A549 (cell line): ENCODE data around the gene RNF114. TPM values are rescaled to one million over a fixed set of nuclear protein-coding genes. Genes with fewer than 3 reads are reported as not detected.

Experiments
- ATAC-seq, 2 experiments: fragments of 200-7000 bp in 1 of 2; fragments of >200 bp in 1 of 2; cut with Nextera tagmentation in 1 of 2; cut with Tn5 transposase in 1 of 2; 3 replicates each; pipeline versions ENCODE4 v1.8.0 to v1.9.1; 2018 to 2020; ENCODE audit warnings: mild to moderate bottlenecking in 1 of 2, moderate library complexity in 1 of 2
- CTCF ChIA-PET: fragments of 300-600 bp; sonication (Branson Sonifier 250); formaldehyde crosslinking; extraction: SDS; loops from one replicate; lab custom pipeline; 2021; ENCODE audit warnings: antibody characterized with exemption, inconsistent platforms; lab: Yijun Ruan, JAX
- POLR2A ChIA-PET: fragments of 350-600 bp; formaldehyde crosslinking; extraction: SDS; loops from one replicate; lab custom pipeline; 2021; ENCODE audit warnings: antibody characterized with exemption, inconsistent platforms; lab: Yijun Ruan, JAX
- DNase-seq, 2 experiments: peaks; one replicate each; pipeline versions ENCODE4 v3.0.0 to v3.0.0-alpha.2; 2011 to 2016; ENCODE audit warnings: low read depth in 1 of 2, low spot score in 1 of 2
- FAIRE-seq: peaks from 2 replicates; lab custom pipeline; 2011; peaks lifted over from hg19 to GRCh38; lab: Jason Lieb, UNC
- H3K27ac ChIP-seq, 2 experiments: fragments of >200 bp; sonication (Bioruptor Twin); formaldehyde crosslinking; 3 replicates each; pipeline ENCODE4 v1.5.1; 2016 to 2017
- H3K4me1 ChIP-seq: fragments of >200 bp; sonication (Bioruptor Twin); formaldehyde crosslinking; 3 replicates; pipeline ENCODE4 v1.6.1; 2016
- H3K4me2 ChIP-seq: fragments of >200 bp; sonication (Bioruptor Twin); formaldehyde crosslinking; 3 replicates; pipeline ENCODE4 v1.6.1; 2016
- H3K4me3 ChIP-seq: fragments of >200 bp; sonication (Bioruptor Twin); formaldehyde crosslinking; 3 replicates; pipeline ENCODE4 v1.5.1; 2016
- H3K9me3 ChIP-seq: fragments of >200 bp; sonication (Bioruptor Twin); formaldehyde crosslinking; 3 replicates; pipeline ENCODE4 v1.6.1; 2016
- ATOH8 ChIP-seq: fragments of 250-450 bp; sonication (Bioruptor Pico); IDR thresholded peaks from 2 replicates; pipeline ENCODE4 v1.5.0; 2020; ENCODE audit warnings: low read depth, mild to moderate bottlenecking, moderate library complexity
- CBX2 ChIP-seq: fragments of 200-600 bp; sonication (generic); IDR thresholded peaks from 2 replicates; pipeline ENCODE4 v1.6.1; 2016; ENCODE audit warnings: low read depth, mild to moderate bottlenecking, borderline replicate concordance
- CBX8 ChIP-seq: fragments of 200-600 bp; sonication (generic); IDR thresholded peaks from 2 replicates; pipeline ENCODE4 v1.6.1; 2016
- CEBPB ChIP-seq, 2 experiments: fragments of >200 bp in 1 of 2; sonication (Bioruptor Twin) in 1 of 2; formaldehyde crosslinking in 1 of 2; IDR thresholded peaks; 2 replicates each; pipeline ENCODE4 v1.6.1; 2012 to 2016
- CHD2 ChIP-seq: fragments of 150-350 bp; IDR thresholded peaks from 2 replicates; pipeline ENCODE4 v1.6.1; 2014; ENCODE audit warnings: low read length; ENCODE audit not compliant: partially characterized antibody
- EHMT2 ChIP-seq: fragments of 200-600 bp; sonication (generic); IDR thresholded peaks from 2 replicates; pipeline ENCODE4 v1.6.1; 2016; ENCODE audit warnings: antibody characterized with exemption, low read depth, mild to moderate bottlenecking, moderate library complexity
- ELK1 ChIP-seq: fragments of 150-350 bp; IDR thresholded peaks from 2 replicates; pipeline ENCODE4 v1.6.1; 2014; ENCODE audit warnings: low read depth, mild to moderate bottlenecking, low read length
- FOSB ChIP-seq: fragments of 250-450 bp; sonication (Bioruptor Pico); IDR thresholded peaks from 2 replicates; pipeline ENCODE4 v1.5.0; 2020; ENCODE audit warnings: mild to moderate bottlenecking, moderate library complexity
- FOSL2 ChIP-seq, 2 experiments: fragments of 450-650 bp in 1 of 2; fragments of >200 bp in 1 of 2; sonication (Bioruptor Twin) in 1 of 2; formaldehyde crosslinking; IDR thresholded peaks; 2 replicates each; pipeline versions ENCODE4 v1.5.0 to v1.6.1; 2016 to 2020; ENCODE audit warnings: mild to moderate bottlenecking in 1 of 2, moderate library complexity in 1 of 2
- HDAC2 ChIP-seq: fragments of 200-600 bp; sonication (generic); IDR thresholded peaks from 2 replicates; pipeline ENCODE4 v1.6.1; 2016
- HES2 ChIP-seq: fragments of >200 bp; sonication (Bioruptor Twin); formaldehyde crosslinking; IDR thresholded peaks from 2 replicates; pipeline ENCODE4 v1.6.1; 2016
- HEYL ChIP-seq: fragments of 250-450 bp; sonication (Bioruptor Pico); IDR thresholded peaks from 2 replicates; pipeline ENCODE4 v1.8.0; 2021; ENCODE audit warnings: mild to moderate bottlenecking, moderate library complexity
- HOXB5 ChIP-seq: fragments of 250-450 bp; sonication (Bioruptor Pico); IDR thresholded peaks from 2 replicates; pipeline ENCODE4 v1.5.0; 2020; ENCODE audit warnings: mild to moderate bottlenecking, moderate library complexity
- JUN ChIP-seq, 2 experiments: fragments of >200 bp; sonication (Bioruptor Twin); formaldehyde crosslinking; IDR thresholded peaks; 2 replicates in 1 of 2; 3 replicates in 1 of 2; pipeline ENCODE4 v1.6.1; 2016 to 2017
- KDM1A ChIP-seq: fragments of 200-600 bp; sonication (generic); IDR thresholded peaks from 2 replicates; pipeline ENCODE4 v1.6.1; 2016; ENCODE audit warnings: low read depth, mild to moderate bottlenecking
- KDM5A ChIP-seq: fragments of 200-600 bp; sonication (generic); IDR thresholded peaks from 2 replicates; pipeline ENCODE4 v1.6.1; 2016; ENCODE audit warnings: antibody characterized with exemption, mild to moderate bottlenecking
- MAZ ChIP-seq: fragments of 150-350 bp; IDR thresholded peaks from 2 replicates; pipeline ENCODE4 v1.6.1; 2014; ENCODE audit warnings: antibody characterized with exemption, low read depth, low read length, borderline replicate concordance
- NR3C1 ChIP-seq: fragments of >200 bp; sonication (Bioruptor Twin); formaldehyde crosslinking; IDR thresholded peaks from 3 replicates; pipeline ENCODE4 v1.6.1; 2017
- PHF8 ChIP-seq: fragments of 200-600 bp; sonication (generic); IDR thresholded peaks from 2 replicates; pipeline ENCODE4 v1.6.1; 2016; ENCODE audit warnings: low read depth, mild to moderate bottlenecking, antibody characterized with exemption, moderate library complexity, borderline replicate concordance
- RAD21 ChIP-seq, 2 experiments: fragments of >200 bp in 1 of 2; sonication (Bioruptor Twin) in 1 of 2; formaldehyde crosslinking in 1 of 2; IDR thresholded peaks in 1 of 2; conservative IDR thresholded peaks in 1 of 2; 2 replicates in 1 of 2; 3 replicates in 1 of 2; pipeline ENCODE4 v1.6.1; 2012 to 2018; ENCODE audit warnings: inconsistent platforms in 1 of 2
- RCOR1 ChIP-seq: fragments of 150-350 bp; IDR thresholded peaks from 2 replicates; pipeline ENCODE4 v1.6.1; 2014; ENCODE audit warnings: antibody characterized with exemption, low read length, low read depth
- SMC3 ChIP-seq: fragments of >200 bp; sonication (Bioruptor Twin); formaldehyde crosslinking; IDR thresholded peaks from 3 replicates; pipeline ENCODE4 v1.6.1; 2018; ENCODE audit warnings: inconsistent platforms
- SREBF2 ChIP-seq: fragments of 450-650 bp; IDR thresholded peaks from 2 replicates; pipeline ENCODE4 v1.6.1; 2014; ENCODE audit warnings: mild to moderate bottlenecking, moderate library complexity
- TP53 ChIP-seq: fragments of 250-450 bp; sonication (Bioruptor Pico); IDR thresholded peaks from 2 replicates; pipeline ENCODE4 v1.5.0; 2021; ENCODE audit warnings: mild to moderate bottlenecking, moderate library complexity
- ZFP36 ChIP-seq: fragments of 450-650 bp; IDR thresholded peaks from 2 replicates; pipeline ENCODE4 v1.6.1; 2014; ENCODE audit warnings: borderline replicate concordance; ENCODE audit not compliant: partially characterized antibody
- WGBS: methylation state at CpG from one replicate; pipeline ENCODE4 v1.1.6; 2017; ENCODE audit errors: missing lambda C conversion rate; 5-methylcytosine and 5-hydroxymethylcytosine counted together
- polyA plus RNA-seq, 4 experiments: library from polyadenylated mRNA; depleted of rRNA in 3 of 4; stranded (reverse); fragments of >200 nt; fragmentation: RNase III in 1 of 4; extraction: RNeasy Plus Mini Kit Qiagen cat#74134 plus additional on column Dnase treatment in 1 of 4; gene quantifications; 2 replicates in 3 of 4; 3 replicates in 1 of 4; pipeline ENCODE4 v1.2.3, GENCODE V29; 2011 to 2017

The RNF114 gene
- polyA plus RNA-seq, 2 of the 4 experiments (the other 2 are of a cell fraction), result 43.1 to 44.8 TPM

- 13% methylated on average over 21 of the region's 21 CpGs for WGBS
- TF ChIP-seq HDAC2 (peak; percentile 62; the same call in 1 of the 2 replicates), KDM1A (no peak)
- ATAC-seq (peak; percentile 12 to 17; a peak in 4 of 6 replicates), DNase-seq (no peak), FAIRE-seq (no peak)
- H3K4me2 ChIP-seq, result peak overlapping the region; percentile 62
- ChIA-PET POLR2A (interaction anchor here (1.2 to 2.0 kb wide), 4 partner anchors 10 to 35 kb away, joined by 3 to 11 read pairs (median 6); partner anchors contain the start of gene SPATA2), CTCF (interaction anchor here (0.6 to 1.8 kb wide), 8 partner anchors 29 to 583 kb away, joined by 3 to 7 read pairs (median 4); no protein-coding TSS in a partner anchor)
- peak overlapping the region; percentile 79 to 95 for H3K27ac ChIP-seq
- peak overlapping the region; percentile 71 for H3K4me3 ChIP-seq
- H3K4me1 ChIP-seq, result peaks cover 20% of the 10 kb centered on the region
- H3K9me3 ChIP-seq, result no peaks in the 10 kb centered on the region
Measured at GRCh38 chr20:49935746-49936152, 448 bp upstream of the RNF114 start.

GRCh38 chr20:49937027-49937929, 1.1 kb downstream of the RNF114 start:
- CTCF ChIA-PET, result interaction anchor here (0.6 to 2.4 kb wide), 6 partner anchors 9 to 515 kb away, joined by 3 to 9 read pairs (median 6); no protein-coding TSS in a partner anchor
- ATAC-seq (no peak; a peak in 1 of 6 replicates), FAIRE-seq (no peak), DNase-seq (no peak)
- H3K4me3 ChIP-seq, result peak overlapping the region; percentile 71
- peaks cover 26% of the 10 kb centered on the region for H3K4me1 ChIP-seq
- 24% methylated on average over 12 of the region's 12 CpGs for WGBS
- POLR2A ChIA-PET, result interaction anchor here (1.5 to 2.0 kb wide), 2 partner anchors 9 to 21 kb away, joined by 8 to 11 read pairs; partner anchors contain the start of gene SPATA2
- H3K4me2 ChIP-seq, result peak overlapping the region; percentile 95
- H3K9me3 ChIP-seq, result no peaks in the 10 kb centered on the region
- no peak for TF ChIP-seq CBX8
- TF ChIP-seq HOXB5 (CRISPR knock-in tag), result no peak
- no peak for TF ChIP-seq NR3C1
- TF ChIP-seq MAZ, result no peak
- TF ChIP-seq HEYL (CRISPR knock-in tag), result no peak
- no peak for TF ChIP-seq CHD2
- no peak for TF ChIP-seq CEBPB (IDR thresholded peaks at IDR 0.05)
- peak overlapping the region; percentile 79 to 95 for H3K27ac ChIP-seq

- DNase-seq (no peak), ATAC-seq (no peak)
- Histone ChIP-seq H3K27ac (peak overlapping the region in 1 of 2 experiments; percentile 95; a peak in 3 of 6 replicates), H3K4me2 (peak overlapping the region; percentile 95), H3K4me1 (peaks cover 30% of the 10 kb centered on the region)
- 79% methylated on average over 12 of the region's 12 CpGs for whole genome bisulfite sequencing
- TF ChIP-seq KDM1A, result no peak
- TF ChIP-seq EHMT2, result no peak
- no peak for TF ChIP-seq RCOR1
- no peak for TF ChIP-seq SMC3
- no peak for TF ChIP-seq CBX8
- TF ChIP-seq RAD21 (conservative IDR thresholded peaks at IDR 0.05 in 1 of 2, IDR thresholded peaks at IDR 0.05 in 1 of 2), result no peak
- TF ChIP-seq HOXB5 (CRISPR knock-in tag), result no peak
- no peak for TF ChIP-seq JUN (IDR thresholded peaks at IDR 0.05)
- no peak for TF ChIP-seq TP53
- no peak for TF ChIP-seq CBX2
- no peak for TF ChIP-seq PHF8
- TF ChIP-seq ELK1, result no peak
- no peak for TF ChIP-seq FOSL2 (IDR thresholded peaks at IDR 0.05)
- TF ChIP-seq FOSL2 (CRISPR knock-in tag; IDR thresholded peaks at IDR 0.05), result no peak
- no peak for TF ChIP-seq HES2
- no peak for TF ChIP-seq KDM5A
- no peak for TF ChIP-seq ATOH8 (CRISPR knock-in tag)
- TF ChIP-seq ZFP36, result no peak
- TF ChIP-seq SREBF2, result no peak
- no peak for TF ChIP-seq FOSB (CRISPR knock-in tag)
- TF ChIP-seq, all 56 proteins: peak for 0
- ChIA-PET POLR2A (no interaction called here), CTCF (interaction anchor here (0.6 to 2.4 kb wide), 6 partner anchors 8 to 516 kb away, joined by 3 to 9 read pairs (median 6); no protein-coding TSS in a partner anchor)
- Histone ChIP-seq H3K9me3 (no peaks in the 10 kb centered on the region), H3K4me3 (no peak overlapping the region)
- FAIRE-seq, result no peak
Measured at GRCh38 chr20:49938173-49939163, 2.3 kb downstream of the RNF114 start.
